ENCODE measurements around the gene CDH10.

Gene CDH10

DNA sequence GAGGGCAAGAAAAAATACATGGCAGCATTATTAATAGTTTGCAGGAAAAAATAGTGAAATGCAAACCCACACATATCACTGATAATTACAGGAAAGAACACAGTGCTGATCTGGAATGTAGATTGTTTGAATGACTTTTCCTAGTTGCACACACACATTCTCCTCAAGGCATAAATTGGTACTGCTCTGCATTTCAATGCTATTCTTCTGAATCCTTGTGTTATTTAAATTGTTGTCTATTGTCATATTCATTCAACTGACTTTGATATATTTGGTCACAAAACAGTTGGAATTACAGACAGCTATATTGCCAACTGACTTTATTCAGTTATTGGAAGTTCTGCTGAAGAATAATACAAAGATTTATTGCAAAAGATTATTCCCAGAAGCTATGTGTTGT is 139.5 kb downstream of the CDH10 start:
- Histone ChIP-seq H3K36me3 (ENCODE audit: insufficient read depth) (no peaks in the 10 kb centered on the region), H4K20me1 (ENCODE audit: insufficient read depth) (no peaks in the 10 kb centered on the region), H3K79me2 (ENCODE audit: insufficient read depth, low read depth) (no peaks in the 10 kb centered on the region), H3K4me2 (no peak overlapping the region), H3K9ac (no peak overlapping the region), H2AFZ (ENCODE audit: low read depth) (no peak overlapping the region), H3K4me1 (ENCODE audit: low read depth, poor library complexity, severe bottlenecking) (no peaks in the 10 kb centered on the region), H3K27me3 (ENCODE audit: insufficient read depth, low read depth) (no peaks in the 10 kb centered on the region), H3K27ac (no peak overlapping the region), H3K4me3 (IDR thresholded peaks at IDR 0.05; ENCODE audit: insufficient read depth, low read depth, low read length) (no peak overlapping the region)
- TF ChIP-seq, protein P1, sequence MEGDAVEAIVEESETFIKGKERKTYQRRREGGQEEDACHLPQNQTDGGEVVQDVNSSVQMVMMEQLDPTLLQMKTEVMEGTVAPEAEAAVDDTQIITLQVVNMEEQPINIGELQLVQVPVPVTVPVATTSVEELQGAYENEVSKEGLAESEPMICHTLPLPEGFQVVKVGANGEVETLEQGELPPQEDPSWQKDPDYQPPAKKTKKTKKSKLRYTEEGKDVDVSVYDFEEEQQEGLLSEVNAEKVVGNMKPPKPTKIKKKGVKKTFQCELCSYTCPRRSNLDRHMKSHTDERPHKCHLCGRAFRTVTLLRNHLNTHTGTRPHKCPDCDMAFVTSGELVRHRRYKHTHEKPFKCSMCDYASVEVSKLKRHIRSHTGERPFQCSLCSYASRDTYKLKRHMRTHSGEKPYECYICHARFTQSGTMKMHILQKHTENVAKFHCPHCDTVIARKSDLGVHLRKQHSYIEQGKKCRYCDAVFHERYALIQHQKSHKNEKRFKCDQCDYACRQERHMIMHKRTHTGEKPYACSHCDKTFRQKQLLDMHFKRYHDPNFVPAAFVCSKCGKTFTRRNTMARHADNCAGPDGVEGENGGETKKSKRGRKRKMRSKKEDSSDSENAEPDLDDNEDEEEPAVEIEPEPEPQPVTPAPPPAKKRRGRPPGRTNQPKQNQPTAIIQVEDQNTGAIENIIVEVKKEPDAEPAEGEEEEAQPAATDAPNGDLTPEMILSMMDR (conservative IDR thresholded peaks at IDR 0.05; ENCODE audit: low read depth, low read length) = no peak

DNA sequence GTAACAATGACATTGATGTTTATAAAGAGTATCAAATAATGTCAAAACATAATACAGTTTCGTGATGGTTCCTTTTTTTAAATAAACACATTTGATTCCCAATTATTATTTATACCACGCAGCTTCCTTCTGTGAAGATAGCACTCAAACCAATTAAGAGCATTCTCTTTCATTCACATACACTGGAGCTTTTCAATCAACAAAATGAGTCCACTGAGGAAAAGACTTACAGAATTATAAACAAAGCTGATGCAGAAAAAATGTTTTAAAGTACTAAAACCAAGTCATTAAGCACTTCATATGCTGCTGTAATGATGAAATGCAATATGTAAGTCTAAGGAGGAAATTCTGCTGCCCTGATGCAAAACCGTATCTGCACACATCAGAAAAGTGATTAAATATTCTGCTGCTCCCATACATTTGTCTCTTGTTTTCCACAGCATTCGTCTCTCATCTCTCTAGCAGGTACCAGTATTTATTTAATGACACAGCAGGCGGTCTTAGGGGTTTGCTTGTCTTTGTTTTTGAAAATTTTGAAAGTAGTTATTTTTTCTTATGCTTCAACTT is 147.1 kb downstream of the CDH10 start:
- Histone ChIP-seq H3K4me2 (no peak overlapping the region), H3K27ac (no peak overlapping the region)
- TF ChIP-seq, protein P1 (conservative IDR thresholded peaks at IDR 0.05; ENCODE audit: low read depth, low read length) = no peak

DNA sequence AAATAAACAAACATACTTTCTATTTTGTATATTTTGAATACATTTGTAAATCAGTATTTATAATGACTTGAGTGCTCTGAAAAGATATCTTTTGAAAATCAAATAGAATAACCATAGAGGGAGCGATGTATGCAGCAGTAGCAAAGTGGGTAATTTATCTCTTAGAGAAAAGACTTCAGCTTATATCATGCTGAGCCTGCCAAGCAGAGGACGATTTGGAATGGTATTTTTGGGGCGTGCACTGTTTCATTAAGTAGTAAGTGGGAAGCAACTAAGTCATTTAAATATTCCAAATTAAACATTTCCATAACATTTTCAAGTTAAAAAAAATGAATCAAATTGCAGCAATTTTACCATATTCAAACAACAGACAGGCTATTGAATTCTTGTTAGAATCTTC is 147.6 kb downstream of the CDH10 start:
- Histone ChIP-seq H3K4me2 (no peak overlapping the region), H3K4me1 (ENCODE audit: low read depth, poor library complexity, severe bottlenecking) (no peaks in the 10 kb centered on the region), H4K20me1 (ENCODE audit: insufficient read depth) (no peaks in the 10 kb centered on the region), H3K4me3 (IDR thresholded peaks at IDR 0.05; ENCODE audit: insufficient read depth, low read depth, low read length) (no peak overlapping the region), H3K36me3 (ENCODE audit: insufficient read depth) (no peaks in the 10 kb centered on the region), H3K79me2 (ENCODE audit: insufficient read depth, low read depth) (no peaks in the 10 kb centered on the region), H3K9ac (no peak overlapping the region), H3K27ac (no peak overlapping the region), H2AFZ (ENCODE audit: low read depth) (no peak overlapping the region), H3K27me3 (ENCODE audit: insufficient read depth, low read depth) (no peaks in the 10 kb centered on the region)
- TF ChIP-seq, protein P1 (conservative IDR thresholded peaks at IDR 0.05; ENCODE audit: low read depth, low read length) = no peak

More for the DNA sequence above, 147.1 kb downstream of the CDH10 start:
- Histone ChIP-seq H3K79me2 (ENCODE audit: insufficient read depth, low read depth) (no peaks in the 10 kb centered on the region), H3K4me1 (ENCODE audit: low read depth, poor library complexity, severe bottlenecking) (no peaks in the 10 kb centered on the region), H2AFZ (ENCODE audit: low read depth) (no peak overlapping the region), H4K20me1 (ENCODE audit: insufficient read depth) (no peaks in the 10 kb centered on the region), H3K9ac (no peak overlapping the region), H3K4me3 (IDR thresholded peaks at IDR 0.05; ENCODE audit: insufficient read depth, low read depth, low read length) (no peak overlapping the region), H3K27me3 (ENCODE audit: insufficient read depth, low read depth) (no peaks in the 10 kb centered on the region), H3K36me3 (ENCODE audit: insufficient read depth) (no peaks in the 10 kb centered on the region)

GRCh38 chr5:24496268-24496667 is 148.5 kb downstream of the CDH10 start:
- TF ChIP-seq, protein P1 (conservative IDR thresholded peaks at IDR 0.05; ENCODE audit: low read depth, low read length) = no peak
- H3K4me2 ChIP-seq = no peak overlapping the region

More at GRCh38 chr5:24496268-24496667, 148.5 kb downstream of the CDH10 start:
- Histone ChIP-seq H3K4me1 (ENCODE audit: low read depth, poor library complexity, severe bottlenecking) (no peaks in the 10 kb centered on the region), H3K27me3 (ENCODE audit: insufficient read depth, low read depth) (no peaks in the 10 kb centered on the region), H3K4me3 (IDR thresholded peaks at IDR 0.05; ENCODE audit: insufficient read depth, low read depth, low read length) (no peak overlapping the region), H3K27ac (no peak overlapping the region), H3K36me3 (ENCODE audit: insufficient read depth) (no peaks in the 10 kb centered on the region), H3K9ac (no peak overlapping the region), H4K20me1 (ENCODE audit: insufficient read depth) (no peaks in the 10 kb centered on the region), H2AFZ (ENCODE audit: low read depth) (no peak overlapping the region), H3K79me2 (ENCODE audit: insufficient read depth, low read depth) (no peaks in the 10 kb centered on the region)
